Esophagus muscularis mucosa (tissue), 3 donors: ENCODE results near the gene DDX23.

Experiments used
- CTCF ChIP-seq, 3 experiments: fragments of 200-600 bp in 2 of 3; fragments of 450-650 bp in 1 of 3; sonication (generic) in 2 of 3; IDR thresholded peaks; one replicate each; pipeline ENCODE4 v1.5.1; 2017 to 2019; ENCODE audit warnings: antibody characterized with exemption in 3 of 3, mild to moderate bottlenecking in 2 of 3, moderate library complexity in 1 of 3
- POLR2A ChIP-seq: fragments of 450-650 bp; IDR thresholded peaks from one replicate; pipeline ENCODE4 v1.6.1; 2017; ENCODE audit warnings: antibody characterized with exemption, moderate library complexity, mild to moderate bottlenecking, low read depth
- POLR2AphosphoS5 ChIP-seq, 2 donors: sonication (generic); formaldehyde crosslinking; IDR thresholded peaks; one replicate each; pipeline ENCODE4 v1.6.1; 2017; ENCODE audit warnings: antibody characterized with exemption in 2 of 2

- TF ChIP-seq CTCF (IDR thresholded peaks at IDR 0.05) (no peak), POLR2AphosphoS5 (IDR thresholded peaks at IDR 0.05) (no peak), POLR2A (no peak)
Observed at GRCh38 chr12:48796976-48797375, 55.0 kb downstream of the DDX23 start.
